NCI-H446 (cell line): Measurements from ENCODE around the gene MPND.

Experiments used
- DNase-seq, 2 experiments: peaks; one replicate each; lab custom pipeline; 2025; lab: John Stamatoyannopoulos, UW

Gene MPND

GRCh38 chr19:4379383-4380253 is 36.3 kb downstream of the MPND start:
- DNase-seq, result no peak

- no peak for DNase-seq
These were observed 36.9 kb downstream of the MPND start for GRCh38 chr19:4380254-4380727.

- no peak for DNase-seq
These were observed 42.1 kb downstream of the MPND start for GRCh38 chr19:4385291-4386040.

- DNase-seq, result no peak
These were observed 42.9 kb downstream of the MPND start for GRCh38 chr19:4386041-4386782.

GRCh38 chr19:4388337-4389063 is 45.1 kb downstream of the MPND start:
- DNase-seq, result no peak

GRCh38 chr19:4389064-4389375 is 45.7 kb downstream of the MPND start:
- no peak for DNase-seq

GRCh38 chr19:4389511-4390016 is 46.2 kb downstream of the MPND start:
- DNase-seq, result no peak

GRCh38 chr19:4390017-4390566 is 46.7 kb downstream of the MPND start:
- no peak for DNase-seq

- DNase-seq, result no peak
These were observed 47.4 kb downstream of the MPND start for GRCh38 chr19:4390567-4391305.

- DNase-seq, result no peak
These were observed 47.9 kb downstream of the MPND start for GRCh38 chr19:4391306-4391693.

- no peak for DNase-seq
These were observed 48.5 kb downstream of the MPND start for GRCh38 chr19:4391701-4392483.

- no peak for DNase-seq
These were observed 50.7 kb downstream of the MPND start for GRCh38 chr19:4393947-4394590.

- DNase-seq, result no peak
These were observed 53.8 kb downstream of the MPND start for GRCh38 chr19:4396949-4397783.

- no peak for DNase-seq
These were observed 56.4 kb downstream of the MPND start for GRCh38 chr19:4399812-4400134.

GRCh38 chr19:4400135-4400936 is 57.0 kb downstream of the MPND start, which contains the start of gene SH3GL1:
Gene SH3GL1 (minus strand): TSS chr19:4400547. CDS start chr19:4400368, 179 bp downstream.
- peak; percentile 94 to 96 for DNase-seq

- no peak for DNase-seq
These were observed 58.4 kb downstream of the MPND start for GRCh38 chr19:4401769-4402170.

GRCh38 chr19:4402171-4403004 is 59.0 kb downstream of the MPND start, which contains the start of gene CHAF1A:
Gene CHAF1A (plus strand): TSS chr19:4402640. CDS start chr19:4402763, 123 bp downstream.
- DNase-seq, result peak; percentile 99 to 100
